Smooth muscle cell (in vitro differentiated cells): ENCODE measurements around the gene CDC45. TPM values are rescaled to one million over a fixed set of nuclear protein-coding genes. Genes with fewer than 3 reads are reported as not detected.

Experiments
- DNase-seq: peaks from one replicate; lab custom pipeline; 2025; ENCODE audit not compliant: unreplicated experiment; lab: John Stamatoyannopoulos, UW
- H2AFZ ChIP-seq: fragments of 200-600 bp; sonication (generic); 2 replicates; pipeline ENCODE4 v1.6.0; 2016; ENCODE audit warnings: antibody characterized with exemption, low read depth, mild to moderate bottlenecking
- H3F3A ChIP-seq: fragments of 200-600 bp; sonication (generic); 2 replicates; pipeline ENCODE4 v1.6.0; 2017; ENCODE audit warnings: antibody characterized with exemption, low read depth
- H3K27ac ChIP-seq: fragments of 200-600 bp; sonication (generic); 2 replicates; pipeline ENCODE4 v1.5.1; 2016; ENCODE audit warnings: low read depth, mild to moderate bottlenecking
- H3K27me3 ChIP-seq: fragments of 200-600 bp; sonication (generic); 2 replicates; pipeline ENCODE4 v1.6.1; 2016; ENCODE audit warnings: low read depth, mild to moderate bottlenecking
- H3K36me3 ChIP-seq: fragments of 200-600 bp; sonication (generic); 2 replicates; pipeline ENCODE4 v1.5.1; 2016; ENCODE audit warnings: low read depth
- H3K4me1 ChIP-seq: fragments of 200-600 bp; sonication (generic); 2 replicates; pipeline ENCODE4 v1.5.1; 2016; ENCODE audit warnings: low read depth
- H3K4me2 ChIP-seq: fragments of 200-600 bp; sonication (generic); 2 replicates; pipeline ENCODE4 v1.6.0; 2016; ENCODE audit warnings: mild to moderate bottlenecking
- H3K4me3 ChIP-seq: fragments of 200-600 bp; sonication (generic); 2 replicates; pipeline ENCODE4 v1.5.1; 2016; ENCODE audit warnings: mild to moderate bottlenecking
- H3K79me2 ChIP-seq: fragments of 200-600 bp; sonication (generic); 2 replicates; pipeline ENCODE4 v1.6.0; 2016; ENCODE audit warnings: low read depth, mild to moderate bottlenecking
- H3K9ac ChIP-seq: fragments of 200-600 bp; sonication (generic); 2 replicates; pipeline ENCODE4 v1.6.0; 2016; ENCODE audit warnings: low read depth
- H3K9me3 ChIP-seq: fragments of 200-600 bp; sonication (generic); replicated peaks from 2 replicates; pipeline ENCODE4 v1.5.1; 2016; ENCODE audit warnings: low read depth
- H4K20me1 ChIP-seq: fragments of 200-600 bp; sonication (generic); 2 replicates; pipeline ENCODE4 v1.6.0; 2016; ENCODE audit warnings: low read depth
- WGBS: methylation state at CpG from one replicate; pipeline ENCODE4 v1.1.7; 2016; ENCODE audit warnings: low lambda C conversion rate; 5-methylcytosine and 5-hydroxymethylcytosine counted together
- polyA plus RNA-seq: library from polyadenylated mRNA; unstranded; fragments of >200 nt; fragmentation: Nextera tagmentation; extraction: Ambion mirVana; gene quantifications from 2 replicates; pipeline ENCODE4 v1.2.1, GENCODE V29; 2016
- total RNA-seq: library from RNA; depleted of rRNA; stranded (reverse); fragments of >200 nt; gene quantifications from 2 replicates; pipeline ENCODE4 v1.2.3, GENCODE V29; 2014
- TF ChIP-seq, protein P1 (sequence below): fragments of 200-600 bp; sonication (generic); IDR thresholded peaks from 2 replicates; pipeline ENCODE4 v1.5.1; 2017; ENCODE audit warnings: borderline replicate concordance, mild to moderate bottlenecking, antibody characterized with exemption; ENCODE audit not compliant: insufficient read depth, poor library complexity, severe bottlenecking

Gene CDC45
- total and polyA plus RNA-seq, 2 experiments from 2014 or later, result 9.3 to 13.7 TPM

DNA sequence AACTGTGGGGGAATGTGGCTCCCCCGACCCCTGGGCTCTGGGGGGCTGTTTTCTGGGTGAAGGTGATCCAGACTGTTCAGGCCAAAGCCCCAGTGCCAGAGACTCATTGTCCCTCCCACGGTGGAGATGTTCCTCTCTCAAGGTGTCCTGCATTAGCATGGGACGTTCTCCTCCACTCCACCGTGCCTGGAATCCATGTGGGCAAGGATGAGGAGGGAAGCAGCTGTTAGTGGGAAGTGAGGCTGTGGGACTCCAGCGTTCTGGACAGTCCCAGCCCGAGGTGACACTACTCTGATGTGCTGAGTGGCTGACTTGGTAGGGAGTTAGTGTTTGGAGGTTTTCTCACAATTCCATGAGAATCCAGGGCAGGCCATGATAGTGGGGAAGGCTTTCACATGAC lies 75.9 kb downstream of the CDC45 start:
- TF ChIP-seq, protein P1, sequence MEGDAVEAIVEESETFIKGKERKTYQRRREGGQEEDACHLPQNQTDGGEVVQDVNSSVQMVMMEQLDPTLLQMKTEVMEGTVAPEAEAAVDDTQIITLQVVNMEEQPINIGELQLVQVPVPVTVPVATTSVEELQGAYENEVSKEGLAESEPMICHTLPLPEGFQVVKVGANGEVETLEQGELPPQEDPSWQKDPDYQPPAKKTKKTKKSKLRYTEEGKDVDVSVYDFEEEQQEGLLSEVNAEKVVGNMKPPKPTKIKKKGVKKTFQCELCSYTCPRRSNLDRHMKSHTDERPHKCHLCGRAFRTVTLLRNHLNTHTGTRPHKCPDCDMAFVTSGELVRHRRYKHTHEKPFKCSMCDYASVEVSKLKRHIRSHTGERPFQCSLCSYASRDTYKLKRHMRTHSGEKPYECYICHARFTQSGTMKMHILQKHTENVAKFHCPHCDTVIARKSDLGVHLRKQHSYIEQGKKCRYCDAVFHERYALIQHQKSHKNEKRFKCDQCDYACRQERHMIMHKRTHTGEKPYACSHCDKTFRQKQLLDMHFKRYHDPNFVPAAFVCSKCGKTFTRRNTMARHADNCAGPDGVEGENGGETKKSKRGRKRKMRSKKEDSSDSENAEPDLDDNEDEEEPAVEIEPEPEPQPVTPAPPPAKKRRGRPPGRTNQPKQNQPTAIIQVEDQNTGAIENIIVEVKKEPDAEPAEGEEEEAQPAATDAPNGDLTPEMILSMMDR, result no peak
- no peak overlapping the region for H3K4me3 ChIP-seq
- no peaks in the 10 kb centered on the region for H3F3A ChIP-seq
- H3K27me3 ChIP-seq, result no peaks in the 10 kb centered on the region
- H4K20me1 ChIP-seq, result no peaks in the 10 kb centered on the region
- WGBS, result 93% methylated on average over 6 of the region's 6 CpGs
- H3K4me1 ChIP-seq, result no peaks in the 10 kb centered on the region
- no peak overlapping the region for H3K27ac ChIP-seq
- H3K36me3 ChIP-seq, result no peaks in the 10 kb centered on the region
- H3K9ac ChIP-seq, result no peak overlapping the region
- H3K79me2 ChIP-seq, result no peaks in the 10 kb centered on the region
- no peaks in the 10 kb centered on the region for H3K9me3 ChIP-seq
- no peak for DNase-seq
- no peak overlapping the region for H2AFZ ChIP-seq
- no peak overlapping the region for H3K4me2 ChIP-seq

DNA sequence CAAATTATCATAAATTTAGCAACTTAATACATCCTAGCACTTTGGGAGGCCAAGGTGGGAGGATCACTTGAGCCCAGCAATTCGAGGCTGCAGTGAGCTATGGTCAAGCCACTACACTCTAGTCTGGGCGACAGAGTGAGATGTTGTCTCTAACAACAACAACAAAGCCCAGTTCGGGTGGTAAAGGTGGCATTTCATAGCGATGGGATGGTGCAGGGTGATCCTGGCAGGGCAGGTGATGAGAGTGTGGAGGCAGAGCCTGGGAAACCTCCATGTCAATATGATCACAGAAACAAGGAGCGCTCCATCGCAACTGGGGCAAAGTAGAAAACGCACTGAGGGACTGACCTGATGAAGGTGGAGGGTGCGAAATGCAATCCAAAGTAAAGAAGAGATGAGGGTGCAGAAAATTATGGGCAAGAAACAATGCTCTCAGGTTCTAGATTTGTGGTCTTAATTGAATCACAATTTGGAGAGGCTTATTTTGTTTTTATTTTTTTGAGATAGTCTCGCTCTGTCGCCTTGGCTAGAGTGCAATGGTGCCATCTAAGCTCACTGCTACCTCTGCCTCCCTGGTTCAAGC lies 77.3 kb downstream of the CDC45 start:
- Histone ChIP-seq H3K27ac (no peak overlapping the region), H3K27me3 (no peaks in the 10 kb centered on the region), H3K4me2 (no peak overlapping the region), H3K4me1 (no peaks in the 10 kb centered on the region), H3F3A (no peaks in the 10 kb centered on the region), H3K36me3 (no peaks in the 10 kb centered on the region), H3K79me2 (no peaks in the 10 kb centered on the region), H3K9ac (no peak overlapping the region), H3K9me3 (no peaks in the 10 kb centered on the region), H3K4me3 (no peak overlapping the region), H2AFZ (no peak overlapping the region), H4K20me1 (no peaks in the 10 kb centered on the region)
- TF ChIP-seq, protein P1, result no peak
- no peak for DNase-seq
- WGBS, result 95% methylated on average over 10 of the region's 10 CpGs

DNA sequence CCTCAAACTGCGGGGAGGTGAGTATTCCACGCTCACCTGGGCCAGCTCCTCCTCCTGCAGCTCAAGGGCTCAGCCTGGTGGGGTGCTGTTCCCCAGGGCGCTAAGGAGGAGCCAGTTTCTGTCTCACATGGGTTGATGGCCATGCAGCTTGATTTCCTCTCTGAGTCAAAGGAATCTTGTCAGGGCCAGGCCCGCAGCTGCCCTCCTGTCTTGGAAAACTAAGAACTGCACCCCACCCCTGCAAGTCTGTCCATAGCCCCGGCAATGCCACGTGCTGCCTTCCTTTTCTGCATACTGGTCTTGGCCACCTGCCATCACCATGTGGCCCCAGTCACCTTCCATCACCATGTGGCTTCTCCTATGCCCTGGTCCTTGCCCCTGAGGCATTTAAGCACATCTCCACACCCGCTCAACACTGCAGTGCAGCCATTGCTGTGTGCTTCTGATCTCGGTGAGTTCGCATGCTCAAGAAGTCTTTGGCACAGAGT lies 79.6 kb downstream of the CDC45 start:
- no peaks in the 10 kb centered on the region for H3K36me3 ChIP-seq
- no peaks in the 10 kb centered on the region for H3K9me3 ChIP-seq
- H2AFZ ChIP-seq, result no peak overlapping the region
- no peak overlapping the region for H3K9ac ChIP-seq
- no peak overlapping the region for H3K27ac ChIP-seq
- no peaks in the 10 kb centered on the region for H3K27me3 ChIP-seq
- H3F3A ChIP-seq, result no peaks in the 10 kb centered on the region
- H3K4me3 ChIP-seq, result no peak overlapping the region
- H3K4me2 ChIP-seq, result no peak overlapping the region
- TF ChIP-seq, protein P1, result no peak
- no peak for DNase-seq
- H3K4me1 ChIP-seq, result no peaks in the 10 kb centered on the region
- WGBS, result 78% methylated on average over 9 of the region's 9 CpGs
- no peaks in the 10 kb centered on the region for H4K20me1 ChIP-seq
- H3K79me2 ChIP-seq, result no peaks in the 10 kb centered on the region

DNA sequence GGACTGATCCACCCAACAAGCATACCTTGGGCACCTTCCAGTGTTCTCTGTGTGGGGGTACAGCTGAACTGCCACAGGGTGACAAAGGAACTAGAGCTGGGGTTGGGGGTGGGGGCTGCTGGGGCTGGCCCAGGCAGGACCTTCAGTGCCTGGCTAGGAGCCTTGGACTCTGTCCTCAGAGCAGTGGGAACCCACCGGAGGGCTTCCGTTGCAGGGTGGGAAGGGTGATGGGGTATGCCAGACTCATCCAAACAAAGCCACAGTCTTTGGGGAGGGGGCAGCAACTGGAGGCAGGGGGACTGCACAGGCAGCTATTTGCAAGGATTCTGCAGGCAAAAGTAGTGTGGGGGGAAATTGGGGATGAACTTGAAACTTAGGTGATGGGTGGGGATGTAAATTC lies 80.2 kb downstream of the CDC45 start:
- Histone ChIP-seq H3K4me2 (no peak overlapping the region), H3F3A (no peaks in the 10 kb centered on the region), H3K4me1 (no peaks in the 10 kb centered on the region), H3K79me2 (no peaks in the 10 kb centered on the region), H3K4me3 (no peak overlapping the region), H3K36me3 (no peaks in the 10 kb centered on the region), H2AFZ (no peak overlapping the region), H3K9me3 (no peaks in the 10 kb centered on the region), H3K27ac (no peak overlapping the region), H3K27me3 (no peaks in the 10 kb centered on the region), H3K9ac (no peak overlapping the region), H4K20me1 (no peaks in the 10 kb centered on the region)
- WGBS, result 100% methylated on average over 2 of the region's 2 CpGs
- no peak for DNase-seq
- TF ChIP-seq, protein P1, result no peak
